IPS-NIHi11 (cell line): ENCODE data around the gene KCP.
"Not testable (repeated sequence)": the region's sequence is repeated elsewhere in the genome, so short reads cannot be mapped to it uniquely, and the experiment has no call there.

Experiments
- DNase-seq: peaks from one replicate; pipeline ENCODE4 v3.0.0; 2012; ENCODE audit warnings: mixed read lengths, low spot score

The KCP gene

DNA sequence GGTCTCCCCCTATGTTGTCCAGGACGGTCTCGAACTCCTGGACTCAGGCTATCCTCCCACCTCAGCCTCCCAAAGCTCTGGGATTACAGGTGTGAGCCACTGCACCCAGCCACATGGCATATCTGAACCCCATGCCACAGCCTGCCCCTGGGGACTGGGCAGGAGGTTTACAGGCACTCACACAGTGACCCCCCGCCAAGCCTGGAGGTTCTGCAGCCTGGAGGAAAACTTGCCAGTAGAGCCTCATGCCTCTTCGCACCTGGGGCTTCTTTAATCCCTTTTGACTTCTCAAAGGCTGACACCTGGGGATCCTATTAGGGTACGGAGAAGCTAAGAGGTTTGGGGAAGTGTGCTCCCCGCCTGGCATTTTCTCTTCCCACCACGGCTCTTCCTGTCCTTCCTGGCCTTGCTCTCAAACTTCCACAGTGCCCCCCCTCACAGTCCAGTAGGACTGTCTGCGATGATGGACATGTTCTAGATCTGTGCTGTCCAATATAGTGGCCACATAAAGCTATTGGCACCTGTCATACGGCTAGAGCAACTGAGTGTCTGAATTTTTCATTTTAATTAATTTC lies 11.4 kb upstream of the KCP start:
- no peak for DNase-seq

DNA sequence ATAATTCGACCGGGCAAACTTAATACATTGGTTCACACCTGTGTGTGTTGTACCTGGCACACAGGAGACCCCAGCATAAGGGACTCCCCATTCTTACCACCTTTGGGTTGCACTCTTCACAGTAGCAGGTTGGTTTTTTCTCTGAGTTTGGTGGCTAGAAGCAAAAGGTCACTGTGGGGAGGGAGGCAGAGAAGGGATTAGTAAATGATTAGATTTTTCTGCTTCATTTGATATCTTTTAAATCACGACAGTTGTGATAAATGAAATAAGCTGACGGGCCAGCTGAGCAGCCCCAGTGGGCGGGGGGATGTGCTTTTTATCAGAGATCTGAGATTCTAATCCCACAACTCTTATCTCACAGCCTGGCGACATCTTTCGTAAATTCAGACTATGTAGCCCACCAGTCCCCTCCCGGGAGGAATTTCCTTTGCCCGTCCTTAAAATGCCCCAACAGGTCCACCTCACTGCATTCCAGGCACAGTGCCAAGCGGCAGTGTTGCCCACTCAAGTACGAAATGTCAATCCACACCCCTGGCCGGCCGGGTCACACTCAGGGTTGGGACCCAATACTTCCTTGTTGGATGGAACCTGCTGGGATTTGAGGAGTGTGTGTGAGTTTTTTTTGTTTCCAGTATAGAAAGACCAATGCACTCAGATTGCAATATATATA lies 10.5 kb upstream of the KCP start:
- DNase-seq: no peak

DNA sequence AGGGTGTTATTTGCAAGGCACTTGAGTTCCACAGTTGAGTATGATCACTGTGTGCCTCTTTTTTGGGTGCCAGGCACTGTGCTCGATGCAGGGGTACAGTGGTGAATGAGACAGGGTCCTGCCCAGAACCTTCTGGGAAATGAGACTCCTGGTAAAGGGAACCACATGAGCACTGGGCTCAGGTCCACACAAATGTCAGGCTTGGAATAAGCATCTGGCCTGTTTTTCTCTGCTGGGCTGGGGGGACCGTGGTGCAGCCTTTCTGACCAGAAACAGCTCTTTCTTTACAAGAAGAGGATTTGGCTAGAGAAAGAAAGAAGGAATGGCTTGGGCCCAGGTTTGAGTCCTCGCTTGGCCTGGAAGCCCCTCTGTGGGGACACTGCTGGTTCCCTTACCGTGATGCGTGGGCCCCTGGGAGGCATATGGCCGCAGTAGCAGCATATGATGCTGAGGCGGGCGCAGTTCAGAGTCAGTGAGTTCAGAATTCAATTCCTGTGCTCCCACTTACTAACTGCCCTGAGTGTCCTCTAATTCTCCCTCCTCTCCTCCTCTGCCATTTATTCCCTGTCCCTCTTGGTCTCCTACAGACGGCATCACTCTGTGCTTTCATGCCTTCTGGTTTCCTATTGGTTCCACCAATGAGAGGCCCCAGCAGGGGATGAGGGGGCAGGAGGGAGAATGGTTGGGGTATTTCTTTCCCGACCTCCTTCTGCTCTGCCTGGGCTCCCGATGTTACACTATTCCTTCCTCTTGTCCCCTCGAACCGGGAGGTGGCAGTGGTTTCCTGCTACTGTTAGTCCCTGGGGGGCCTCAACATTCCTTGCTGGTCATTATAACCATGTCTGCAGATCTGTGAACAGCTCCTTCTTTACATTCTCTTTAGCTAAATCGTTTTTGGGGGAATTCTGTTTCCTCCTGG lies 9.6 kb upstream of the KCP start:
- DNase-seq: no peak

DNA sequence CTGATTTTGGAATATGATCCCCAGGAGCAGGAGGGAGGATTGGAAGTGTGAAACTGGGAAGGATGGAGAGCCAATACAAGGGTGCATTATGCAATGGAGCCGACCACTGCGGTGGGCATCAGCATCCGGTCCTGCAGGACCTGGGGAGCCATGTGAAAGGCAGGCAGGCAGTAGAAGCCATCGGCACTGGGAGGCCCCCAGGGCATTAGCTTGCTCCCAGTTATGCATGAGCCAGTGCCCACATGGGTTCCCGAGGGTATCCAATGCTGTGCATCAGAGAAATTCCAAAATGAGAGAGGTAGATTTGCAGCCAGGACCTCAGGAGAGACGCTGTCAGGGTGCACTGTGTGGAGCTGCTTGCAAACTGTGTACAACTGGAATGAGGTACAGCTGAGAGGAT lies 8.7 kb upstream of the KCP start:
- no peak for DNase-seq

DNA sequence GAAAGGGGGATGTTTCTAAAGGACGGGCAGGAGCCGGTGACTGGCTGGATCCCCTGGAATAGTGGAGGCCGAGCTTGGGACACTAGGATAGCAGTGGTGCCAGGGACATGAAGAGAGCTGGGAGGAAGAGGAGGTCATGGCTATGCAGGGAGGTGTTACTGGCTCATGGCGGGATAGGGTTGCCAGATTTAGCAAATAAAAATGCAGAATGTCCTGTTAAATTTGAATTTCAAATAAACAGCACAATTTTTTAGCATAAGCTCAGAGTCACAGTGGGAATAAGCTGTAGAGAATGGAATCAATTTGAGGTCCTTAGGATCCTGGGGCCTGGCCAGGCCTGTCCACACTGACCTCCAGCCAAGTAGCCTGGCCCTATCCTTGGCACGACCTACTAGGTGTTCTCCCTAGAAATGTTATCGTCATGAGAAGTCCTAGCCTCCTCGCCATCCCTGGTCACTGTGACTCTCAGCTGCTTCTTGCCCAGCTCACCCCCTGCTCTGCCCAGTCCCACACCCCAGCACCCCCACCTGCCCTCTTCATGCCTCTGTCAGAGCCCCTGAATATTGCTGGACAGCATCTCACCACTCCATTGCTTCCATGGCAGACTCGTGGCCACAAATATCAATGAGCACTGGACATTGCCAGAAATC lies 7.6 kb upstream of the KCP start:
- no peak for DNase-seq

DNA sequence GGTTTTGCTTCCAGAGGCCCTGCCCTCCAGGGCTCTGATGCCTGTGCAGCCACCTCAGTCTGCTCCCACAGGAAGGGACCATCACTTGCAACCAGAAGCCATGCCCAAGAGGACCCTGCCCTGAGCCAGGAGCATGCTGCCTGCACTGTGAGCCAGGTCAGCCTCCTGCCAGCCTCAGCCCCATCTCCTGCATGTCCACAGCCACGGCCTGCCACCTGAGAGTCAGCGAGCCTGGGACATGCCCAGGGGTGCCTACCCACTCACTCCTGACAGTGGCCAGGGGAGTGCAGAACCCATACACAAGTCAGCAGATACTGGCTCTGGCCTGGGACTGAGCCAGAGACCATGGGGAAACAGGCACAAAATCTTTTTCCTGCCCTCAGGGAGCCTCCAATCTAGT lies 6.6 kb upstream of the KCP start:
- no peak for DNase-seq

DNA sequence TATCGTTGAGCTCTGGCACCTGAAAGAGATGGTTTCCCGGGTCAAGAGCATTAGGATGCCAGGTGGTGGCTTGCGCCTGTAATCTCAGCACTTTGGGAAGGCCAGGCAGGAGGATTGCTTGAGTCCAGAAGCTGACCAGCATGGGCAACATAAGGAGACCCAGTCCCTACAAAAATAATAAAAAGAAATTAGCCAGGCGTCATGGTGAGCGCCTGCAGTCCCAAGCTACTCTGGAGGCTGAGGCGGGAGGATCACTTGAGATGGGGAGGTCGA lies 6.1 kb upstream of the KCP start:
- no peak for DNase-seq

DNA sequence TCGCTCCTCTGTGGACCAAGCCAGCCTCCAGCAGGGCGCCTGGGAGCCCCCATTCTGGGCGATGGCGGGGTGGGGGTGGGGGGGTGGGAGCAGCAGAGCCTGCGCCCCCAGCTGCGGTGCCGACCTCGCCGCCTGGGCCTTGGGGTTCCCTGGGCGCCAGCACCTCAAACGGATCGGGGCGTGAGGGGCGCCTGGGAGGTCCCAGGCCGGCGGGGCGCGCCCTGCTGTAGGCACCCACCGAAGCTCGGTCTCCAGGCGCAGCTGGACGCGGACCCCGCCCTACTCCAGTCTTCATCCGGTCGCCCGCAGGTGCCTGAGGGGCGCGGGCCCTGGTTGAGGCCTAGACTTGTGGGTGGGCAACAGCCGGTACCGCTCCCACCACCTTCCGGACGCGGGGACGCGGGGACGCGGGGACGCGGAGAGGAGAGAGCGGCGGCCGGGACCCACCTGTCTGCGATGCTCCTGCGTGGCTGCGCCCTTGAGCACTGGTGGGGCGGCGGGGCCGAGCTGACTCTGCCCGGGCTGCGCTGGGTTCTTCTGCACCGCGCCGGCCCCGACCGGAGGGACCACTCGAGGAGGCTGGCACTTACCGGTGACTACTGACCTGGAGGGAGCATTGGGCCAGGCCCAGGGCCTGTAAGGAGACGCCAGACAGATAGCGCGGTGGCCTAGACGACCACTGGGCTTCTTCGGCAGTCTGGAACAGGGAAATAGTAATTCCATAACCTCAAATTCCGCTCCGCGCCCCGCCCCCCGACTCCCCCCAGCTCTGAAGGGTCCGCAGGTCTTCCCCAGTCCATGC lies 5.5 kb upstream of the KCP start:
- no peak for DNase-seq

DNA sequence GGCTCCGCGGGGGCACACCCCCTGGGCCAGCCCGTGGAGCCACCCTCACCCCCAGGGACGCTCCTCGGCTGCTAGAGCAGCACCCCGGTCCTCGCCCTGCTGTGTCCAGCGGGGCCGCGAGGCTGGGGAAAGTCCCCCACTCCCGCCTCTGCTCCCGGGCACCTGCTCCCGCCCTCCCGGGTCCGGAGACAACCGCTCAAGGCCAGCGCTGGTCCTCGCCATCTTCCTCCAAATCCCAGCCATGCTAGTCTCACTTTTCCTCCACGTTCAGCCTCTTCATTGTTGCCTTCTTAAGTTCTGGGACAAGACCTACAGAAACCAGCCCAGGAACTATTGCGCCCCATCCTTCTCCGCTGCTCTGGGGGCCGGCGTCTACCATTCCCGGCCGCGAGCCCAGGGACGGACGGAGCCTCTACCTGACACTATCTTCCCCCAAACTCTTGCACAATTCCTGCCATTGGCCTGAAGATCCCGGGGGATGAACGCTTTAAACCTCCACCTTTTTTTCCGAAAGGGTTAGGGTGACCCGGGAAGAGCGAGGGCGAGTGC lies 4.8 kb upstream of the KCP start:
- DNase-seq: no peak

DNA sequence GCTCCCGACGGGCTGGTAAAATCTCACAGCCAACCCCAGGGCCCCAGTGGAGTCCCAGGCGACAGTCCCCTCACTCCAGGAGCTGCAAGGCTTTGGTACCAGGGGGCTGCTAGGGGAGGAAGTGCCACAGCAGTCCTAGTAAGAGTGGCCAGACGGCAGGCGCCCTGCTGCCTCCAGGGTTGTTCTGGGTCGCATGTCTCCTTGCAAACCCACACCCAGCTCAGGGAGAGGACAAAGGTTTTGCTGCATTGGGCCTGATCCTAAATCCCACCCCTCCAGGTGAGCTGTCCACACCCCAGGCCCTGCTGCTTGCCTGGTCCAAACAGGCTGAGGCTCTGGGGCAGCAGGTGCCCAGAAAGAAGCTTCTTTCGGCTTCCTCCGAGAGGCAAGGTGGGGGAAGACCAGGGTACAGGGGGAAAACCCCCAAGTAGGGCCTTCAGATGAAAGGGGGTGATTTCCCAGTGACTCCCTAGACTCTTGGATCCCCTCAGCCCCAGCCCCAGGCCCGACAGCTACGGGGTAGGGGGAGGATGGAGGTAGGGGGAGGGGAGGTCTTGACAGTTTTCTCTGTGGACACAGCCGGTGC lies 4.2 kb upstream of the KCP start:
- no peak for DNase-seq

DNA sequence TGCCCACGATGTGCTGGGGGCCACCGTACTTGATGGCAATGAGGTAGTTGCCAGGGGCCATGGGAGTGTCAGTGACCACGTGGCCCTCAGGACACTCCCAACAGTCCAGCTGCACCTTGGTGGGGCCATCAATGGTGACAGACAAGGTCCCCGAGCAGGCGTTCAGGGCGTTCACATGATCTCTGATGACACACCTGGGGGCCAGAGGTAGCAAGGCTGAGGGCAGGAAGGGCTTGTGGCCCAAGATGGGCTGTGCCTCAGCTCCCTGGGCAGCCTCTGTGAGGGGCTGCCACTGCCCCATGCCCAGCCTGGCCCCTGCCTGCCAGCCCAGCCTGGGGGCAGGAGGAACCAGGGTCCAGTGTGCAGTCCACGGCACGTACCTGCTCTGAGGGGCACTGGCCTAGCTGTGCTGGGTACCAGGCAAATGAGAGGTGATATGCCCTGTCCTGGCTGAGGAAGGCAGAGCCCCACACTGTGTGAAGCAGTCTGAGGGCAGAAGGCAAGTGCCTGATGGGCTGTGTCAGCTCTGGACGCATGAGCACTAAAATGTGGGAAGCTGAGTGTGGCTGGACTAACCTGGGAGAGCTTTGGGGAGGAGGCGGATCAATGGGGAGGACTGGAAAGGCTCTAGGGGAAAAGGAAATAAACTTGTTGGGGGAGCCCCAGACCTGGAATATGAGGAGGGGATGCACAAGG lies 3.5 kb upstream of the KCP start:
- DNase-seq: no peak

DNA sequence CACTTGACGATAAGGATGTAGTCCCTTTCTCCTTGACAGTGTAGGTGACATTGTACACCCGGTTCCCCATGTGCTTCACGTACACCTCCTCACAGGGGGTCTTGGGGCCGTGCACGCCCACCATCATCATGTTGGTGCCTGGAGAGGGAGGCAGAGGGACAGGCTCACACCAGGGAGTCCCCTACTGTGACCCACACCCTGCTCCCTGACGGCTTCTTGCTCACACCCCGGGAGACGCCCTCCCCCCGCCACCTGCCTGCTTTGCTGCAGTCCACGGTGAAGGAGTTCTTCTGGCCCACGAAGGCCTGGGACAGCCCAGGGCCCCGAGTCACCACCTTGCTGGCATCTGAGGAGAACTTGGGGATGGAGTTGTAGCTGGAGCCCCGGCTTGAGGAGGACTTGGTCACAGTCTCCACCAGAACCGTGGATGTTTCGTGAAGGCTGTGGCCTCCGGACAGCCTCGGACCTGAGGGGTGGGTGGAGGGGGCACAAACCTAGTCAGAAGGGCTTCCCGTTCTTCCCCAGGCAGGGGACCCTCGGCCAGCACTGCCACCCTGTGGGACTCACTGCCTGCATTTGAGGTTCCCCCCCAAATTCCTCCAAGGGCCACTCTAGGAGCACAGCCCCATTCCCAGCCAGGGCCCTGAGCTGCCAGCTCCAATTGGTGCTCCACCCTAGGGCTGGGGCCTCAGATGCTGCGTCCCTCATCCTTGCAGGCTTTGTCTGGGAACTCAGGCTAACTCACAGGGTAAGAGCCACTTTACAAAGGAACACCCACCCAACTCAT lies 2.4 kb upstream of the KCP start:
- not testable (repeated sequence) for DNase-seq

DNA sequence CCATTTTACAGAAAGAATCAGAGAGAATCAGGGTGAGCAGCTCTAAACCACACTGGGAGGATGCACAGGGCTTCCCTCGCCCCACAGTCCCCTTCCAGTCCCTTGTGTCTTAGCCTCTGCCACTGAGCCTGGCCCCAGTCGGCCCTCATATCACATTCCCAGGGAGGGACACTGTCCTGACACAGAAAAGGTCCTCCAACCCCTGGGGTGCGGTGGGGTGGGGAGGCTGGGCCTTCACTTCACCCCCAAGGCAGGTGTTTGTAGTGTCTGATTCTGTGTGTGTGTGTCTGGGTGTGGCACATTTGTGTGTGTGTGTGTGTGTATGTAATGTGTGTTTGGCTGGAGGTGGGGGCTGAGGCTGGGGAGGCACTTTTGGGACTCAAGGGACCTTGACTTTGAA lies 1.8 kb upstream of the KCP start:
- DNase-seq: no peak

DNA sequence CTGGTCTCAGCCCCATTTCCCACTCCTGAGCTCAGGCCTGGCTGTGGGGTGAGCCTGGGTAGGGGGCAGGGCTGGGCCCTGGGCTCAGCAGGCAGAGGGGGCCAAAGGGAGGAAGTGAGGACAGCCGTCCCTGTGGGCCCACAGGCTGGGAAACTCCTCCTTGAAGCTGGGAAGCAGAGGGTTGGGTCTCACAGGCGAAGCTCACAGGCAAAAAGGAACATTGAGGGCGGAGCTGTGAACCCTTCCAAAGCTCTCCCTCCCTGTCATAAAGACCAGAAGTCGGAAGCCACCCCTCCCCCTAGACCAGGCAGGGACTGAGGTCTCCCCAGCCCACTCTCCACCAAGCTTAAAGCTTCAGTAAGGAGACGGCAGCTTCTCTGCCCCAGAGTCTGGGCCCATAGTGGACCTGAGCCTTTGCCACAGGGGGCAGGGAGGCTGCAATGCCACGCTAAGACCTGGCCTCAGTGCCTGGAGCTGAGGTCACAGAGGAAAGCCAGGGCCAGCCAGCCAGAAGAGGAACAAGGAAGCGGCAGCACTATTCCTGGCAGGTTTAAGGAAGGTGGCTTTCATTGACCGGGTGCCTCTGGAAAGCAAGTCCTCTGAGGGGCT lies 1.0 kb upstream of the KCP start:
- peak; percentile 62 for DNase-seq

DNA sequence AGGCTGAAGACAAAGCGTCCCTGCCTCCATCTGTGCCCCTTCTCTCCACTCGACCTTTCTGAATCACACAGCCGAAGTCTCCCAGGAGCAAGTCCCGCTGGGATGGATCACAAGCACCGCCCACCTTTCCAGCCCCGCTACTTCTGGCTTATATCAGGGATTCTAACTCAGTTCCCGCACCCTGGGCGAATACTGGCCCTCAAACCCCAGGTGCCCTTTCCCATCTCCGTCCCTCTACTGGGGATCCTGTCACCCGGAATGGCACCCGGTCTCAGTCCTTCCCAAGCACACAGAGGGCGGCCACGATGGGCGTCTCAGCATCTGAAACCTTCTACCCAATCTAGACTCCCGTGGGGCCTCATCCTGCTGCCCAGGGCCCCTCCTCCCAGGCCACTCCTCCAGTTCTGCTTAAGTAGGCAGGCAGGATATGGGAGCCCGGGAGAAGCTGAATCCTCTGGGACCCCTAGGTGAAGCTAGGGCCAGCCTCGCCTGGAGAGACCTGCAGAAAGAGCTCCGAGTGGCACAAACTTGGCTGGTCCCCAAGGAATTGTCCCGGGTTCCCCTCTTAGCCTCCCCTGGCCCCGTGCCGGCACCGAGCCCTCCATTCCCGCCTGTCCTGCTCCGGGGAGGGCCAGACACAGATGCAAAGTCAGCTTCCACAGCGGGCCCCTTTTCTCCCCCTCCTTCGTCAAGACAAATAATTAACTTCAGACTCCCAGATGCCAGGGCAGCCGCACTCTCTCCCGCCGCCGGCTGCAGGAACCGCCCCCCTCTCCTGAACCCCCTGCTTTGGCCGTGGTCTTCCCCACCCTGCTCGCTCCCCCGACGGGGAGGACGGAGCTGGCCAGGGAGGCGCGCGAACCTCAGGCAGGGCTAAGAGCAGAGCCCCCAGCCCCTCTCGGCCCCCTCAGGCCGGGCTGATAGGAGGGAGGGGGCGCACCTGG lies 612 bp downstream of the KCP start:
- peak; percentile 70 for DNase-seq

DNA sequence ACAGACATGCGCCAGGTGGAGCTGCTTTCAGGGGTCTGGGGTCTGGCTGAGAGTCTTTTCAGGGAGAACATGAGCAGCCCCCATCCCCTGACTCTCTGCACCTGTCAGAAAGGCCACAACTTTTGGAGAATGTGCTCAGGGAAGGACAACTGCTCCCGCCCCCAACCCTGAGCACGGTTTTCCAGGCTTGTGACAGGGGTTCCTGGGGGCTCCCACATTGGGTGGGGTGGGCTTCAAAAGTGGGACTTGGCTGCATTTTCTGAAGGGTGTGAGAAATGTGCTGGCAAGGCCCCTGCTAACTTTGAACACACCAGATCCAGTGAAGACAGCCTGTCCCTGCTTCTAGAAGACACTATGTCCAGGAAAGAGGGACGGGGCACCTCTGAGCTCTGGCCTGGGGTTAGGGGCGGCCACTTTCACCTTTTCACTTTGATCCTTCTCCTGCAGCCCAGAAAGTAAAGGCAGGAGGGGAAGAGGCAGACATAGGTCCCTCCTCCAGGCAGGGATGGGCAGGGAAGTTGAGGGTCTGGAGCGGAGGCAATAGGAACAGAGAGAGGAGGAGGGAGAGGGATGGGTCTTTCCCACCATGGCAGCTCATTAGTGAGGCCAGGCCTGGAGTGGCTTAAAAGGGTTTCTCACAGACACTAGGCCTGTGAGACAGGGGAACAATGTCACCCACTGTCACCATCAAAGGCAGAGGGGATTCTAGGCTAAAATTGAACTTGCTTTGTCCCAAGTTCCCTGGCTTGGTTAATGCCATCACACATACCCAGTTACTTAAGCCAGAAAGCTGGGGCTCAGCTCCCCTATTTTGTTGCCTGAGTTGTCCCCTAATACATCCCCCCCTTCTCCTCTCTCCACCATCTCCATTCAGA lies 1.5 kb downstream of the KCP start:
- DNase-seq: no peak

DNA sequence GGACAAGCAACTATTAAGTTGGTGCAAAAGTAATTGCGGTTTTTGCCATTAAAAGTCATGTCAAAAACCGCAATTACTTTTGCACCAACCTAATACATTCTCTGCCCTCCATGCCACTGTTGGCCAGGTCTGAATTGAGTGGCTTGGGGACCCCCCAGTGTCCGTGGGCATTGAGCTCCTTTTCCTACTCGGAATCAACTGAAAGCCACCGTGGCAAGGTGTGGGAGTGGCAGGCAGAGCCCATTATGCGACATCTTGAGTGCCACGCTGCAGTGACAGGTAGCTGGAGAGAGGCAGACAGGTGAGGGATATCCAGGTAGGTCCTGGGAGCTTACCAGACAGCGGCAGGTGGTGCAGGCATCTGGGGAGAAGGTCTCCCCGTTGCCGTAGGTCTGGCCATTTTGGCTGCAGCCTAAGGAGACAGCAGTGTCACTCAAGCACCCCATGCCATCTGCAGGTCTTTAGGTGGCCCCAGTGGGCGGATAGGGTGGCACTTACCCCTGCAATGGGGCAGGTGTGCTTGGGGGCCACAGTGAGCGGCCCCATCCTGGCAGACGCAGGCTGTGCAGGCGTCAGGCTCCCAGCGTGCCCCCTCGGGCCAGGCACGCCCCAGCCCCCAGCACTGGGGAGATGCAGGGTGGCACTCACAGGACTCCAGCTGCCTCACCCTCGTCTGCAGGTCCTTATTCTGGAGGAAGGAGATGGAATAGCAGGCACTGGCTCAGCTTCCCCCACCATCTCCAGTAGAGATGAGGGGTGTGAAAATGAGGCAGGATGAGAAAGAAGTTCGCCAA lies 3.5 kb downstream of the KCP start:
- no peak for DNase-seq
